ENCODE measurements around the gene PLVAP.

The PLVAP gene

DNA sequence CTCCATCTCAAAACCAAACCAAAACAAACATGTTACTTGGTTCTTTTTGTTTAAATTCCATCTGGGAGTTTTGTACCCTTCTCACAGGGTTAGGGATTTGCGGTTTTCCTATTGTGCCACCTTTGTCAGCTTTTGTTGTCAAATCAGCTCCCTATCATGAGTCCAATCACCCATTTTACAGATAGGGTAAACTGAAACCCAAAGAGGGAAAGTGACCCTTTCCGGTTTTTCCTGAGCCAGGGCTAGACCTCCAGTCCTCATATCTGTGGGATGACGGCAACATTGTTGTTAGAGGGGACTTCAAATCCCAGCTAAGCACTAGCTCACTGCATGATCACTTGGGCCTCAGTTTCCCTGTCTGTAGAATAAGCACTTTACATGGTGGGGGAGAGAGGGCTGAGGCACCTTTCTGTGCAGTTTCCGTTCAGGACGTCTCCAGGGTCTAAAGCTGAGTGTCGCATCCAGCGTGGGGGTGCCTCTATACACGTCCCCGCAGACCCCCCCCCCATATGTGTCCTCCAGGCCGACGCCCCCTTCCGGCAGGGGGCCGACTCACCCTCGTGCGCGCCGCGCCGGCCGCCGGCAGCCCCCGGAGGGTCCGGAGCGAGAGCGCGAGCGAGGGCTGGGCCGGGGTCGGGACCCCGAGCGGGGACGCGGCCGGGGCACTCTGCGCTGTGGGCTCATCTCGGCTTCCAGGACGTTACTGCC lies 13.0 kb upstream of the PLVAP start:
- H3K36me3 Mint-ChIP-seq (ENCODE audit: low read depth) = no peaks in the 10 kb centered on the region
- TF ChIP-seq, protein P1, sequence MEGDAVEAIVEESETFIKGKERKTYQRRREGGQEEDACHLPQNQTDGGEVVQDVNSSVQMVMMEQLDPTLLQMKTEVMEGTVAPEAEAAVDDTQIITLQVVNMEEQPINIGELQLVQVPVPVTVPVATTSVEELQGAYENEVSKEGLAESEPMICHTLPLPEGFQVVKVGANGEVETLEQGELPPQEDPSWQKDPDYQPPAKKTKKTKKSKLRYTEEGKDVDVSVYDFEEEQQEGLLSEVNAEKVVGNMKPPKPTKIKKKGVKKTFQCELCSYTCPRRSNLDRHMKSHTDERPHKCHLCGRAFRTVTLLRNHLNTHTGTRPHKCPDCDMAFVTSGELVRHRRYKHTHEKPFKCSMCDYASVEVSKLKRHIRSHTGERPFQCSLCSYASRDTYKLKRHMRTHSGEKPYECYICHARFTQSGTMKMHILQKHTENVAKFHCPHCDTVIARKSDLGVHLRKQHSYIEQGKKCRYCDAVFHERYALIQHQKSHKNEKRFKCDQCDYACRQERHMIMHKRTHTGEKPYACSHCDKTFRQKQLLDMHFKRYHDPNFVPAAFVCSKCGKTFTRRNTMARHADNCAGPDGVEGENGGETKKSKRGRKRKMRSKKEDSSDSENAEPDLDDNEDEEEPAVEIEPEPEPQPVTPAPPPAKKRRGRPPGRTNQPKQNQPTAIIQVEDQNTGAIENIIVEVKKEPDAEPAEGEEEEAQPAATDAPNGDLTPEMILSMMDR (IDR thresholded peaks at IDR 0.05; ENCODE audit: unreplicated experiment in 3 of 3) = peak in 1 of 3 experiments; percentile 30
- H3K4me1 Mint-ChIP-seq = no peaks in the 10 kb centered on the region
- H3K4me3 Mint-ChIP-seq = peak overlapping the region; percentile 88 to 94 (median 93)
- peaks cover under 1% of the 10 kb centered on the region for H3K27me3 Mint-ChIP-seq (ENCODE audit: low read depth)
- H3K27ac Mint-ChIP-seq = peak overlapping the region in 1 of 3 experiments; percentile 63
- H3K9me3 Mint-ChIP-seq = peaks cover 6% of the 10 kb centered on the region

GRCh38 chr19:17389288-17389687 lies 12.1 kb upstream of the PLVAP start:
- Mint-ChIP-seq H3K4me3 (peak overlapping the region in 2 of 3 experiments; percentile 32), H3K36me3 (ENCODE audit: low read depth) (no peaks in the 10 kb centered on the region), H3K9me3 (peaks cover 6% of the 10 kb centered on the region), H3K27me3 (ENCODE audit: low read depth) (peaks cover 3% of the 10 kb centered on the region), H3K4me1 (no peaks in the 10 kb centered on the region), H3K27ac (no peak overlapping the region)
- TF ChIP-seq, protein P1 (IDR thresholded peaks at IDR 0.05; ENCODE audit: unreplicated experiment in 3 of 3) = no peak

GRCh38 chr19:17385878-17386611 lies 8.9 kb upstream of the PLVAP start:
- Mint-ChIP-seq H3K36me3 (ENCODE audit: low read depth) (no peaks in the 10 kb centered on the region), H3K9me3 (peaks cover 6% of the 10 kb centered on the region), H3K4me3 (no peak overlapping the region), H3K27ac (peak overlapping the region in 1 of 3 experiments; percentile 39), H3K27me3 (ENCODE audit: low read depth) (peaks cover 3% of the 10 kb centered on the region), H3K4me1 (peaks cover 4% of the 10 kb centered on the region)
- TF ChIP-seq, protein P1 (IDR thresholded peaks at IDR 0.05; ENCODE audit: unreplicated experiment in 3 of 3) = peak; percentile 76 to 81 (median 79)

- H3K9me3 Mint-ChIP-seq = peaks cover 7% of the 10 kb centered on the region
- H3K4me3 Mint-ChIP-seq = no peak overlapping the region
- TF ChIP-seq, protein P1 (IDR thresholded peaks at IDR 0.05; ENCODE audit: unreplicated experiment in 3 of 3) = no peak
- peak overlapping the region in 2 of 3 experiments; percentile 30 to 48 for H3K27ac Mint-ChIP-seq
- H3K4me1 Mint-ChIP-seq = peaks cover 14% of the 10 kb centered on the region
- peaks cover 10% of the 10 kb centered on the region for H3K27me3 Mint-ChIP-seq (ENCODE audit: low read depth)
- H3K36me3 Mint-ChIP-seq (ENCODE audit: low read depth) = no peaks in the 10 kb centered on the region
Measured at GRCh38 chr19:17380426-17381138, 3.4 kb upstream of the PLVAP start.

GRCh38 chr19:17379221-17379631 lies 2.1 kb upstream of the PLVAP start:
- peaks cover 14% of the 10 kb centered on the region for H3K4me1 Mint-ChIP-seq
- TF ChIP-seq, protein P1 (IDR thresholded peaks at IDR 0.05; ENCODE audit: unreplicated experiment in 3 of 3) = no peak
- H3K36me3 Mint-ChIP-seq (ENCODE audit: low read depth) = no peaks in the 10 kb centered on the region

More at GRCh38 chr19:17379221-17379631, 2.1 kb upstream of the PLVAP start:
- H3K27ac Mint-ChIP-seq = peak overlapping the region; percentile 13 to 83 (median 55)
- peaks cover 7% of the 10 kb centered on the region for H3K27me3 Mint-ChIP-seq (ENCODE audit: low read depth)
- peak overlapping the region in 1 of 3 experiments; percentile 31 for H3K4me3 Mint-ChIP-seq
- H3K9me3 Mint-ChIP-seq = peaks cover 7% of the 10 kb centered on the region

All from nephron (organoid).